ENCODE data around the gene PTPRM. TPM values are rescaled to one million over a fixed set of nuclear protein-coding genes. Genes with fewer than 3 reads are reported as not detected.

The PTPRM gene
- total and polyA plus RNA-seq, 2 of the 8 experiments (the other 6 are each of a cell fraction or from before 2014, with no cell fraction given): 4.1 to 7.0 TPM

DNA sequence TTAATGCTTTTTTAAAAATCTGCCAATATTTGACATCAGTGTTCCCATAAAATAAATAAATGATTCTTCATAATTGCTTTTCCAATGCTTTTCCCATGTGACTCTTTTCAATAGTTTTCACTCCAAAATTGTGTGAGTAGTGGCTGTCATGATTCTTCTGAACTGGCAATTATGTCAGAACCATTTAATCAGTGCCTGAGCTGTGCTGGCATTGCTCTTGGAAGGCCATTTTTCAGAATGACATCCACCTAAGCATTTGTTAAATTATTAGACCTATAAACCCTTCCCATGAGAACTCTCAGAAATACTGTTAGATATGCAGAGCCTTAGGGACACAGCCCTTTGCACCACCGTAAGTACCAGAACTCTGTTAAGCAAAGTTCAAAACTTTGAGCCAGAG, 707.3 kb downstream of the PTPRM start:
- Histone ChIP-seq H4K8ac (ENCODE audit: extremely low read depth, insufficient read depth, low read length) (no peak overlapping the region), H3K18ac (ENCODE audit: extremely low read depth, low read length) (no peak overlapping the region), H2AK5ac (ENCODE audit: low read depth, low read length) (no peak overlapping the region), H3K4ac (replicated peaks; ENCODE audit: insufficient read length, low read depth, low read length) (no peak overlapping the region), H3K79me1 (ENCODE audit: low read depth, low read length) (no peaks in the 10 kb centered on the region), H3K14ac (ENCODE audit: insufficient read length) (no peak overlapping the region), H2BK12ac (ENCODE audit: low read depth, low read length) (no peak overlapping the region), H2BK5ac (ENCODE audit: low read depth, low read length) (no peak overlapping the region), H3K4me3 (ENCODE audit: extremely low read depth in 1 of 4, insufficient read depth in 2 of 4, low read depth in 3 of 4, low read length in 4 of 4) (no peak overlapping the region), H3K4me2 (ENCODE audit: insufficient read depth in 1 of 2, low read depth in 2 of 2, low read length in 2 of 2) (no peak overlapping the region), H3K36me3 (ENCODE audit: control insufficient read depth in 2 of 4, insufficient read depth in 4 of 4, low read length in 3 of 4) (no peaks in the 10 kb centered on the region), H4K91ac (replicated peaks; ENCODE audit: insufficient read length, low read length) (no peak overlapping the region), H3K27ac (ENCODE audit: low read depth, low read length) (no peak overlapping the region), H2BK15ac (ENCODE audit: low read length) (no peak overlapping the region), H3K79me2 (ENCODE audit: control insufficient read depth in 1 of 2, insufficient read depth in 2 of 2, low read length in 2 of 2) (no peaks in the 10 kb centered on the region), H3K4me1 (replicated peaks in 1 of 4; ENCODE audit: control insufficient read depth in 3 of 4, insufficient read depth in 4 of 4, low read length in 3 of 4) (no peaks in the 10 kb centered on the region), H4K20me1 (replicated peaks in 1 of 2; ENCODE audit: control insufficient read depth in 1 of 2, insufficient read depth in 2 of 2, low read length in 2 of 2) (no peaks in the 10 kb centered on the region), H3K23ac (ENCODE audit: insufficient read length) (no peak overlapping the region), H3K56ac (replicated peaks; ENCODE audit: insufficient read length, low read depth, low read length) (no peak overlapping the region), H3K9ac (replicated peaks in 1 of 4; ENCODE audit: extremely low read depth in 1 of 4, low read depth in 3 of 4, low read length in 3 of 4) (no peak overlapping the region), H3K9me3 (ENCODE audit: insufficient read depth in 2 of 2, low read depth in 1 of 2, low read length in 1 of 2) (no peaks in the 10 kb centered on the region), H3K23me2 (ENCODE audit: low read depth, low read length) (no peaks in the 10 kb centered on the region; the same call in 1 of the 2 replicates), H2AFZ (ENCODE audit: low read length) (no peak overlapping the region), H3K27me3 (replicated peaks in 1 of 4; ENCODE audit: control insufficient read depth in 3 of 4, extremely low read depth in 1 of 4, insufficient read depth in 3 of 4, low read length in 3 of 4) (no peaks in the 10 kb centered on the region), H4K5ac (ENCODE audit: insufficient read length, low read depth, low read length) (no peak overlapping the region), H2BK20ac (ENCODE audit: low read length) (no peak overlapping the region), H2BK120ac (replicated peaks; ENCODE audit: low read depth, low read length) (no peak overlapping the region)
- CTCF ChIA-PET (ENCODE audit: partially characterized antibody): interaction anchor here (1.3 to 2.9 kb wide), 2 partner anchors 10 to 36 kb away, joined by 4 to 10 read pairs; no protein-coding TSS in a partner anchor
- POLR2A ChIA-PET (ENCODE audit: partially characterized antibody): no interaction called here
- TF ChIP-seq ASH2L (IDR thresholded peaks at IDR 0.05; ENCODE audit: low read length) (no peak), FOSL1 (IDR thresholded peaks at IDR 0.05; ENCODE audit: insufficient read depth, low read depth, low read length) (no peak), BCL11A (IDR thresholded peaks at IDR 0.05; ENCODE audit: low read depth in 2 of 2, low read length in 2 of 2) (no peak), CTBP2 (IDR thresholded peaks at IDR 0.05; ENCODE audit: borderline replicate concordance, insufficient read depth, insufficient read length, low read length) (no peak), JUN (IDR thresholded peaks at IDR 0.05; ENCODE audit: low read depth, low read length) (no peak), MAX (IDR thresholded peaks at IDR 0.05) (no peak), SIN3A (conservative IDR thresholded peaks at IDR 0.05 in 1 of 2, IDR thresholded peaks at IDR 0.05 in 1 of 2; ENCODE audit: low read depth in 1 of 2, low read length in 2 of 2) (no peak), SRF (IDR thresholded peaks at IDR 0.05; ENCODE audit: low read depth, low read length) (no peak), TBP (IDR thresholded peaks at IDR 0.05; ENCODE audit: low read depth, low read length) (no peak)
- TF ChIP-seq, protein P1, sequence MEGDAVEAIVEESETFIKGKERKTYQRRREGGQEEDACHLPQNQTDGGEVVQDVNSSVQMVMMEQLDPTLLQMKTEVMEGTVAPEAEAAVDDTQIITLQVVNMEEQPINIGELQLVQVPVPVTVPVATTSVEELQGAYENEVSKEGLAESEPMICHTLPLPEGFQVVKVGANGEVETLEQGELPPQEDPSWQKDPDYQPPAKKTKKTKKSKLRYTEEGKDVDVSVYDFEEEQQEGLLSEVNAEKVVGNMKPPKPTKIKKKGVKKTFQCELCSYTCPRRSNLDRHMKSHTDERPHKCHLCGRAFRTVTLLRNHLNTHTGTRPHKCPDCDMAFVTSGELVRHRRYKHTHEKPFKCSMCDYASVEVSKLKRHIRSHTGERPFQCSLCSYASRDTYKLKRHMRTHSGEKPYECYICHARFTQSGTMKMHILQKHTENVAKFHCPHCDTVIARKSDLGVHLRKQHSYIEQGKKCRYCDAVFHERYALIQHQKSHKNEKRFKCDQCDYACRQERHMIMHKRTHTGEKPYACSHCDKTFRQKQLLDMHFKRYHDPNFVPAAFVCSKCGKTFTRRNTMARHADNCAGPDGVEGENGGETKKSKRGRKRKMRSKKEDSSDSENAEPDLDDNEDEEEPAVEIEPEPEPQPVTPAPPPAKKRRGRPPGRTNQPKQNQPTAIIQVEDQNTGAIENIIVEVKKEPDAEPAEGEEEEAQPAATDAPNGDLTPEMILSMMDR (IDR thresholded peaks at IDR 0.05; ENCODE audit: control extremely low read depth in 1 of 3, insufficient read depth in 1 of 3, low read depth in 1 of 3, low read length in 3 of 3): no peak
- DNase-seq (ENCODE audit: low read depth in 1 of 2, low spot score in 2 of 2): no peak
- 95% methylated on average over 1 of the region's 1 CpG; no CpG with 5 or more reads in 1 of the 2 experiments for WGBS, 2 experiments (ENCODE audit: extremely low coverage in 1 of 2, insufficient coverage in 1 of 2, insufficient read length in 1 of 2, insufficient replicate concordance in 2 of 2, low coverage in 1 of 2, low lambda C conversion rate in 2 of 2, missing lambda C conversion rate in 1 of 2)
- no peak for FAIRE-seq
